Activated CD8-positive, alpha-beta memory T cell treated with anti-CD3 and anti-CD28 coated beads, Interleukin-2, amount 10 ng/mL, durations not matched to agents 7 days and 5 days (primary cell): ENCODE results near the gene PSMD13. TPM values are rescaled to one million over a fixed set of nuclear protein-coding genes. Genes with fewer than 3 reads are reported as not detected.
"Not testable (repeated sequence)": the region's sequence is repeated elsewhere in the genome, so short reads cannot be mapped to it uniquely, and the experiment has no call there.

Experiments
- ATAC-seq: fragments of 150-1000 bp; cut with Tn5 transposase; one replicate; pipeline ENCODE4 v1.10.0; 2021; ENCODE audit warnings: moderate library complexity
- CTCF ChIA-PET: fragments of 350-600 bp; sonication (Branson Sonifier 250); formaldehyde crosslinking; loops from one replicate; lab custom pipeline; 2021; ENCODE audit warnings: antibody characterized with exemption; lab: Charles Lee
- DNase-seq: peaks from one replicate; pipeline ENCODE4 v3.0.0-alpha.2; 2020
- H3K27ac Mint-ChIP-seq: one replicate; pipeline ENCODE4 v1.8.0; 2021; ENCODE audit warnings: mild to moderate bottlenecking, mixed read lengths
- H3K27me3 Mint-ChIP-seq: one replicate; pipeline ENCODE4 v1.8.0; 2021; ENCODE audit warnings: mixed read lengths
- H3K36me3 Mint-ChIP-seq: one replicate; pipeline ENCODE4 v1.8.0; 2021; ENCODE audit warnings: mild to moderate bottlenecking, mixed read lengths
- H3K4me1 Mint-ChIP-seq: one replicate; pipeline ENCODE4 v1.8.0; 2021; ENCODE audit warnings: mixed read lengths
- H3K4me3 Mint-ChIP-seq: one replicate; pipeline ENCODE4 v1.8.0; 2021; ENCODE audit warnings: mild to moderate bottlenecking, moderate library complexity, mixed read lengths
- H3K9me3 Mint-ChIP-seq: one replicate; pipeline ENCODE4 v1.8.0; 2022; ENCODE audit warnings: low read depth, mixed read lengths
- total RNA-seq, 2 experiments: library from RNA; stranded (reverse); gene quantifications; one replicate each; pipeline ENCODE4 v1.2.3, GENCODE V29; 2021

PSMD13 gene
- total RNA-seq, 2 experiments from 2014 or later = 166 to 199 TPM

DNA sequence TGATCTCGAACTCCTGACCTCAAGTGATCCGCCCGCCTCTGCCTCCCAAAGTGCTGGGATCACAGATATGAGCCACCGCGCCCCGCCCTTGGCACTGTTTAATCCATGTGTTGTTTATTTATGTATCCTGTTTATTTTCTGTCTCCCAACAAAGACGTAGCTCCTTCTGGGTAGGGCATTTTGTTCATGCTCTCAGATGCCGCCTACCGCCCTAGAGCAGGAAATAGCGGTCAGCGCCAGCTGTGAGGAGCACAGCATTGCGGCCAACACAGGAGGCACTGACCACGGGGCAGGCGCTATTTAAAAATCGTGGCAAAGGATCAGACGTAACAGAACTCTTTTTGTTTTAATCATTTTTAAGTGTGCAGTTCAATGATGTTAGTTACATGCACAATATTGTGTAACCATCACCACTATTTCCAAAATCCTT, 32.0 kb downstream of the PSMD13 start:
- Mint-ChIP-seq H3K4me3 (peak overlapping the region; percentile 86), H3K4me1 (peaks cover 32% of the 10 kb centered on the region), H3K27ac (peak overlapping the region; percentile 97)
- peak; percentile 90 for DNase-seq
- H3K36me3 Mint-ChIP-seq, H3K9me3 Mint-ChIP-seq, H3K27me3 Mint-ChIP-seq: not testable (repeated sequence)
- CTCF ChIA-PET = interaction anchor here (1.0 to 4.2 kb wide), 6 partner anchors 12 to 249 kb away, joined by 5 to 35 read pairs (median 10); partner anchors contain the start of genes IFITM2, NLRP6 and PGGHG
- ATAC-seq = peak; percentile 54

DNA sequence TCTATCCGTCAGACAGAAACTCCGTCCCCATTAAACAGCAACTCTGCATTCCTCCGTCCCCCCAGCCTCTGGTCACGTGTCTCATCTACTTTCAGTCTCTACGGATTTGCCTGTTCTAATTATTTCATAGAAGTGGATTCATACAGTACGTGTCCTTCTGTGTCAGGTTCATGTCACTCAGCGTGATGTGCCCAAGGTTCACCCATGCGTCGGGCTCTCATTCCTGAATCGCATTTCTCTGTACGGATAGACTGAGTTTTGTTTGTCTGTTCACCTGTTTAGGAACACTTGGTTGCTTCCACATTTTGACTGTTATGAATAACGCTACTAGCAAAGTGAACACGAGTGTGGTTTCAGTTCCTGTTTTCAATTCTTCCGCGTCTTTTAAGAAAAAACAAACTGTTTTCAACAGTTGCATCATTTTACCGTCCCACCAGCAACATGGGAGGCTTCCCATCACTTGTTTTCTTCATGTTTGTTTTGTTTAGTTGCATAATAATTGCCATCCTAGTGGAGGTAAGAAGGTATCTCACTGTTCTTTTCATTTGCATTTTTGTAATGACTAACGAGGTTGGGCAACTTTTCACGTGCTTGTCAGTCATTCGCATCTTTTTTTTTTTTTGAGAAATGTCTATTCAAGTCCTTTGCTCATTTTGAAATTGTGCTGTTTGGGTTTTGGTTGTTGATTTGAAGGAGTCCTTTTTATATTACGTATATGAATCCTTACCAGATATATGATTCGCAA, 32.5 kb downstream of the PSMD13 start:
- no peaks in the 10 kb centered on the region for H3K9me3 Mint-ChIP-seq
- H3K4me3 Mint-ChIP-seq = peak overlapping the region; percentile 86
- peak; percentile 80 for DNase-seq
- H3K27ac Mint-ChIP-seq = peak overlapping the region; percentile 97
- ATAC-seq = peak; percentile 57
- CTCF ChIA-PET = interaction anchor here (1.0 to 4.2 kb wide), 5 partner anchors 11 to 179 kb away, joined by 6 to 35 read pairs (median 10); partner anchors contain the start of genes IFITM2, NLRP6 and PGGHG
- H3K36me3 Mint-ChIP-seq = peaks cover 5% of the 10 kb centered on the region
- peaks cover 32% of the 10 kb centered on the region for H3K4me1 Mint-ChIP-seq
- H3K27me3 Mint-ChIP-seq = peaks cover 11% of the 10 kb centered on the region

DNA sequence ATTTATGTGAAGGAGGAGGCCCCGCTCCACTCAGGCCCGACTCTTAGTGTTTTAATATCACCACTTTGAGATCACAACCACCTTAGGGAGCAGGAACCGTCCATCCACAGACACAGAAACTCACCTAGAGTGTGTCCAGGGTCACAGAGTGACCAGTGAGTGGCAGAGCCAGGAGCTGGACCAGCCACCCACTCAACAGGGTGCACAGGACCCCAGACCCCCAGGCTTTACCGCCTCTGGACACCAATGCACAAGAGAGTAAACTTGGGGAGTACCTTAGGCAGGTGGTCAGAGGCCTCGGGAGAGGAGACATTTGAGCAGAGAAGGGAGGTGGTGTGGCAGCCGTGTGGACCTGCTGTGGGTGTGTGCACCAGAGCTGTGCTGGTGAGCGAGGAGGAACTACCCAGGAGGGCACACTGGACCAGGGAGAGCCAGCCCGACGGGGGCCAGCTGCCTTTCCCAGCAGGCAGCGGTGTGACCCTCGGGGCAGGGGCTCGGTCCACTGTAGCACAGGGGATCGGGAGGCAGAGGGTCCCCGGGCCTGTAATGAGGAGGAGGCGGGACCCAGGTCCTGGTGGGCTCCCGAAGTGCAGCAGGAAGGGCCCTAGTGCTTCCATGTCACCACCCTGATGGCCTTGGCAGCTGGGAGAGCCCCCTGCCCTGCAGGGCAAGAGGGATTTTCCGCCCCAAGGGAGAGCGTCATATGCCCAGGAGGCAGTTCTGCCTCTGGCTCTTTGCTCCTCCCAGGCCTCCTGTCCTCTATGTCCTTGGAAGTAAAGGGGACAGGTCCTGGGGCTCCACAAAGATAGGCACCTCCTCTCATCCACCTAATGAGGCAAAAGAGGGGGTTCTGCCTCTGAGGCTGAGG, 33.9 kb downstream of the PSMD13 start:
- Mint-ChIP-seq H3K36me3 (peaks cover 5% of the 10 kb centered on the region), H3K4me3 (no peak overlapping the region), H3K27ac (no peak overlapping the region), H3K27me3 (peaks cover 20% of the 10 kb centered on the region), H3K9me3 (no peaks in the 10 kb centered on the region), H3K4me1 (peaks cover 32% of the 10 kb centered on the region)
- DNase-seq = peak; percentile 39
- no peak for ATAC-seq
- CTCF ChIA-PET = no interaction called here

DNA sequence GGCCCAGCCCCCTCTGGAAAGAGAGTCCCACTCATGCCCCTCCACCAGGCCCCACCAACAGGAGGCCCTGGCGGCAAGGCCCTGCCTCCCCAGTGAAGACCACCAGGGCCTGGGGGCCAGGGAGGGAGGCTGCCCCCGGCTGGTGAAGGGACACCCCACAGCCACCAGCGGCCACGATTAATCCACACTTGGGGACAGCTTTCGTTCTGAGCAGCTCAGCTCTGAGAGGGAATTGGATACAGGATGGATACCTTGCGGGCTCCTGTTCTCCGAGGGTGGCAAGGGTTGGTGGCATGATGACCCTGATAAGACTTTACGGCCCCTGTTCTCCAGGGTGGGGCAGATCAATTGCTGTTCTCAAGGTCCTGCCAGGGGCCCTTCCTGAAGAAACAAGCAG, 34.5 kb downstream of the PSMD13 start:
- Mint-ChIP-seq H3K27me3 (peaks cover 25% of the 10 kb centered on the region), H3K36me3 (peaks cover 9% of the 10 kb centered on the region), H3K9me3 (no peaks in the 10 kb centered on the region), H3K4me3 (no peak overlapping the region), H3K4me1 (peaks cover 32% of the 10 kb centered on the region), H3K27ac (no peak overlapping the region)
- CTCF ChIA-PET = no interaction called here
- no peak for DNase-seq
- no peak for ATAC-seq

DNA sequence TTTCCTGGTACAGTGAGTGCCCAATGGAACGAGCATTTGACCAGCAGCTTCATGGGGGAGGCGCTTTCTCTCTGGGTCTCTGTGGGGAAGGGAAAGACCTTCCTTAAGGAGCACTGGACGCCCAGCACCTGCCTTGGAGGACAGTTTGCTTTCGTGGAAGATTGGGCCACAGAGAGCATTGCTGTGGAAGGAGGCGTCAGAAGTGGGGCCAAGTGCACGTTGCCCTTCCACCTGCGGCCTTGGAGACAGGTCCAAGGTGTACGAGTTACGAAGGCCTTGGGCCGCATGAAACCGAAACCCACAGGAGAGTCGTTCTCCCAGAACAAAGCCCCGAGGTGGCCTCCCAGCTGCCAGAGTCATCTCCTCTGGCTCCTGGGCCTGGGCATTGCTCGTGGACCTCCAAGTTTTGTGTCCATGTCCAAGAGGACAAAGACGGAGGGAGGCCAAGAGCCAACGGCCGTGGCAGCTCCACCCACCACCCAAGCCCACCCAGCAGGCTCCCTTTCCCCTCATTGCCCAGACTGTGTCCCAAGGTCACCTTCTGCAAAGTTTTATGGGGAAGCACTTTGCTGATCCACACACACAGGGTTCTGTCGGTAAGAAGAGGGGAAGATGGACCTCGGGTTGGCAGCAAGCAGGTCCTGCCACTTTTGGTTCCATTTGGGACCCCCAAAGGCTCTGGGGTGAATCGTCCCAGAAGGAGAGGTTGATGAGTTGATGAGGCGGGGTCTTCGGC, 35.6 kb downstream of the PSMD13 start:
- ATAC-seq (no peak), DNase-seq (peak; percentile 38)
- Mint-ChIP-seq H3K4me3 (no peak overlapping the region), H3K4me1 (peaks cover 28% of the 10 kb centered on the region), H3K36me3 (peaks cover 16% of the 10 kb centered on the region), H3K27ac (no peak overlapping the region), H3K9me3 (no peaks in the 10 kb centered on the region), H3K27me3 (peaks cover 32% of the 10 kb centered on the region)
- CTCF ChIA-PET = interaction anchor here (1.1 to 2.0 kb wide), 2 partner anchors 33 to 176 kb away, joined by 3 to 5 read pairs; no protein-coding TSS in a partner anchor

DNA sequence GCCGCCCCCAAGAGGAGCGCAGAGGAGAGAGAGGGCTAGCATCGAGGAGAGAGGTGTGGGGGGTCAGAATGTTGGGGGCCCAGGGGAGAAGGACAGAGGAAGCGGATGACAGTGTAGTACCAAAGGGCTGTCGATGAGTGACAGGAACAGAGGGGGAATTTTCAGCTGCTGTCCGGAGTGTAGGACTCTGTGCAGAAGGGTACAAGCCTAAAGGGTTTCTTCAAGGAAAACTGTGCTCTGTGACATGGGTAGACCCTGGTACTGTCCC, 36.1 kb downstream of the PSMD13 start:
- Mint-ChIP-seq H3K27me3 (peaks cover 38% of the 10 kb centered on the region), H3K36me3 (peaks cover 21% of the 10 kb centered on the region), H3K27ac (no peak overlapping the region), H3K4me3 (no peak overlapping the region), H3K9me3 (peaks cover 3% of the 10 kb centered on the region), H3K4me1 (peaks cover 29% of the 10 kb centered on the region)
- CTCF ChIA-PET = interaction anchor here (1.1 to 2.0 kb wide), 2 partner anchors 32 to 175 kb away, joined by 3 to 5 read pairs; no protein-coding TSS in a partner anchor
- DNase-seq (peak; percentile 37), ATAC-seq (no peak)

DNA sequence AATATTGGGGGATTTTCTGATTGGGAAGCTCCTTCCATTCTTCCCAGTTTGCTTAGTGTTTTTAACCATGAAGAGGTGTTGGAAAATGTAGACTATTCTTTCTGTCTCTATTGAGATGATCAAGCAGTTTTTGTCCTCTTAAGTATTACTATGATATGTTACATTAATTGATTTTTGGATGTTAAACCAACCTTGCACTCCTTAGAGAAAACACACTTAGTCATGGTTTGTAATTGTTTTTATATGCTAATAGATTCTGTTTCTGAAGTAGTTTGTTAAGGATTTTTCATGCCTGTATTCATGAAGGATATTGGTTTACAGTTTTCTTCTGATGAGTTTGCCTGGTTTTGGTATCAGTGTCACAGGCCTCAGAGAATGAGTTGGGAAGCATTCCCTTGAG, 39.4 kb downstream of the PSMD13 start:
- no peak for DNase-seq
- peaks cover 55% of the 10 kb centered on the region for H3K27me3 Mint-ChIP-seq
- peaks cover 23% of the 10 kb centered on the region for H3K4me1 Mint-ChIP-seq
- no peak overlapping the region for H3K27ac Mint-ChIP-seq
- ATAC-seq = no peak
- no peak overlapping the region for H3K4me3 Mint-ChIP-seq
- CTCF ChIA-PET = interaction anchor here (0.7 to 1.5 kb wide), 4 partner anchors 9 to 29 kb away, joined by 3 to 5 read pairs (median 3); no protein-coding TSS in a partner anchor
- H3K9me3 Mint-ChIP-seq = peaks cover 3% of the 10 kb centered on the region
- H3K36me3 Mint-ChIP-seq = peaks cover 18% of the 10 kb centered on the region

DNA sequence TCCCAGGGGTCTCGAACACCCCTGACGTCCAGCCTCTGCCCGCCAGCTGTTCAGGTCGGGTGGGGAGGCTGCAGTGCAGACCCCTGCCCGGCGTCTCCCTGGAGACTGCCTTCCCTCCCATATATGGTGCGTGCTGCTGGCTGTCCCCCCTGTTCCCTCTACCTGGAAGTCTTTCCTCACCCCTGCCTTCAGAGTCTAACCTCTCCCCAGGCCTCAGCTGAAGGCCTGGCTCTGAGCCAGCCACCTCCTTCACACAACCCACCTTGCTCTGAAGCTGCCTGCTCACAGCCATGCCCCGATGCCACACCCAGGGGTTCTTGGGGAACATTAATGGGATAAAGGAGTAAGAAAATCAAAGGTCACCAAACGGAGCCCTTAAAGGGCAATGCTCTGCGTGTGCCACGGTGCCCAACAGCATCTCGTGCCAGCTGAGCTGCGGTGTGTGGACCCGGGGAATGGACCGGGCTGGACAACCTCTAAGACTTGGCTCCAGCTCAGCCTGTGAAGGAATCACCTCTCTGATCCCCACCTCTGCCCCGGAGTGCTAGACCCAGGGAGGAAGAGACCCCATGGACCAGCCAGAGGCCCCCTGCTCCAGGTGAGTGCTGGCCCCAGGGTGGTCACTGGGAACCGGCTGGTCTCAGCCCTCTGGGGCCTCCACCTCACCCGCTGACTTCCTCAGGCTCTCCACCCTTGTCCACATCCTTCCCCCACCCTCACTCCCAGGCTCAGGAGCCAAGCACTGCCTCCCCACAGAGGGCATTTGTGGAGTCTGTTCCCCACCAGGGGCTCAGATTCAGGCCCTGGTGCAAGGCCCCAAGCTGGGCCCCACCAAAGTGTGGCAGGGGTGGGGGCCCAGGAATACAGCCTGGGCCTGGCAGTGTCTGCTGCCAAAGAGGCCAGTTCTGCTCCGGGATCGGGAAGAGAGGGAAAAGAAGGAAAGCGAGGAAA, 41.5 kb downstream of the PSMD13 start, which contains the start of gene NLRP6:
Gene NLRP6, plus strand, starts transcription at position 407 of the 951 bp plus-strand sequence. Its CDS starts 163 bp downstream, at position 570.
- Mint-ChIP-seq H3K27ac (peak within 1 kb of the TSS; percentile 47), H3K4me1 (peaks cover 42% of the 10 kb centered on the region), H3K9me3 (peaks cover 3% of the 10 kb centered on the region), H3K36me3 (peaks cover 25% of the 10 kb centered on the region), H3K27me3 (peaks cover 68% of the 10 kb centered on the region), H3K4me3 (peak within 1 kb of the TSS; percentile 57)
- ATAC-seq = no peak
- CTCF ChIA-PET = interaction anchor here (1.0 to 5.2 kb wide), 7 partner anchors 9 to 90 kb away, joined by 3 to 29 read pairs (median 7); no protein-coding TSS in a partner anchor
- DNase-seq = no peak

DNA sequence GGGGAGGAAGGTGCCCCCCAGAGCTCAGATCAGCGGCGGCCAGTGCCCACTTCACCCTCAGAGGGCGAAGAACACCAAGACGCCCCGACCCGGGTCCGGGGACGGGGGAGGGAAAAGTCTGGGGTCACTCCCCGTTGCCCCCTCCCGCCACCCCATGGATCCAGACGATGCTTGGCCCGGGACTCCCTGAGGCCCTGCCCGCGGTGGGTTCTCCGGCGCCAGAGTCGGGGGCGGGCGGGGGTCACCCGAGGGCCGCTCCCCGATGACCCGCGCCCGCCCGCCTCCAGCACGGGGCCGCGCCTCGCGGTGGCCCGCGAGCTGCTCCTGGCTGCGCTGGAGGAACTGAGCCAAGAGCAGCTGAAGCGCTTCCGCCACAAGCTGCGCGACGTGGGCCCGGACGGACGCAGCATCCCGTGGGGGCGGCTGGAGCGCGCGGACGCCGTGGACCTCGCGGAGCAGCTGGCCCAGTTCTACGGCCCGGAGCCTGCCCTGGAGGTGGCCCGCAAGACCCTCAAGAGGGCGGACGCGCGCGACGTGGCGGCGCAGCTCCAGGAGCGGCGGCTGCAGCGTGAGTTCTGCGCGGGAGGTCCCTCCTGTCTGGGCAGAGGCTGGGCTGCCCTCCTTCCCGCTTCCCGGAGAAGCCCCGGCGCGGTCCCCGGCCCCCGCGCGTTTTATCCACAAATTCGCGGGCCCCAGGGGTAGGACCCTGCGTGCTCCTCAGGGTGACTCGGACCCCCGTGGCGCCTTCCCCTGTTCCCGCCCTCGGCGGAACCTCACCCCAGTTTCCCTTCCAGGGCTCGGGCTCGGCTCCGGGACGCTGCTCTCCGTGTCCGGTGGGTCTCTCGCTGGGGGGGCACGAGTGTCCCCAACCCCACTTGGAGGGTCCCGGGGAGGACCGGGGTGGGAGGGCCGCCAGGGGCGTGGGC, 42.5 kb downstream of the PSMD13 start:
- H3K9me3 Mint-ChIP-seq = peaks cover 3% of the 10 kb centered on the region
- H3K27me3 Mint-ChIP-seq = peaks cover 65% of the 10 kb centered on the region
- ATAC-seq = peak; percentile 13

DNA sequence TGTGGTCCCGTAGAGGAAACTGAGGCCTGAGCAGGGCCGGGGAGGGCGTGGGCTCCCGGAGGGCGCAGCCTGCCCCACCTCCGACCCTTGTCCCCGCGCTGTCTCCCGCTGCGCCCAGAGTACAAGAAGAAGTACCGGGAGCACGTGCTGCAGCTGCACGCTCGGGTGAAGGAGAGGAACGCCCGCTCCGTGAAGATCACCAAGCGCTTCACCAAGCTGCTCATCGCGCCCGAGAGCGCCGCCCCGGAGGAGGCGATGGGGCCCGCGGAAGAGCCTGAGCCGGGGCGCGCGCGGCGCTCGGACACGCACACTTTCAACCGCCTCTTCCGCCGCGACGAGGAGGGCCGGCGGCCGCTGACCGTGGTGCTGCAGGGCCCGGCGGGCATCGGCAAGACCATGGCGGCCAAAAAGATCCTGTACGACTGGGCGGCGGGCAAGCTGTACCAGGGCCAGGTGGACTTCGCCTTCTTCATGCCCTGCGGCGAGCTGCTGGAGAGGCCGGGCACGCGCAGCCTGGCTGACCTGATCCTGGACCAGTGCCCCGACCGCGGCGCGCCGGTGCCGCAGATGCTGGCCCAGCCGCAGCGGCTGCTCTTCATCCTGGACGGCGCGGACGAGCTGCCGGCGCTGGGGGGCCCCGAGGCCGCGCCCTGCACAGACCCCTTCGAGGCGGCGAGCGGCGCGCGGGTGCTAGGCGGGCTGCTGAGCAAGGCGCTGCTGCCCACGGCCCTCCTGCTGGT, 43.4 kb downstream of the PSMD13 start:
- Mint-ChIP-seq H3K27ac (no peak overlapping the region), H3K4me1 (peaks cover 46% of the 10 kb centered on the region), H3K27me3 (peaks cover 61% of the 10 kb centered on the region), H3K9me3 (peaks cover 3% of the 10 kb centered on the region), H3K4me3 (peak overlapping the region; percentile 72), H3K36me3 (peaks cover 25% of the 10 kb centered on the region)
- peak; percentile 59 for DNase-seq
- CTCF ChIA-PET = interaction anchor here (1.1 to 5.2 kb wide), 8 partner anchors 10 to 416 kb away, joined by 3 to 29 read pairs (median 6); partner anchors contain the start of gene TMEM80
- peak; percentile 59 for ATAC-seq

More for the DNA sequence above, 42.5 kb downstream of the PSMD13 start:
- H3K27ac Mint-ChIP-seq = no peak overlapping the region
- no peak overlapping the region for H3K4me3 Mint-ChIP-seq
- H3K4me1 Mint-ChIP-seq = peaks cover 46% of the 10 kb centered on the region
- CTCF ChIA-PET = interaction anchor here (1.0 to 5.2 kb wide), 9 partner anchors 11 to 89 kb away, joined by 3 to 29 read pairs (median 7); no protein-coding TSS in a partner anchor
- H3K36me3 Mint-ChIP-seq = peaks cover 25% of the 10 kb centered on the region
- peak; percentile 42 for DNase-seq
